ENCODE data around the gene SLC2A1.

- TF ChIP-seq CTCF (IDR thresholded peaks at IDR 0.05) (no peak), POLR2A (IDR thresholded peaks at IDR 0.05) (no peak), EP300 (IDR thresholded peaks at IDR 0.05) (no peak)
These were observed 82.7 kb downstream of the SLC2A1 start for GRCh38 chr1:42876009-42876408.
